ENCODE results near the gene FOXF2.

- no peak for TF ChIP-seq CTCF (IDR thresholded peaks at IDR 0.05)
- no peak for TF ChIP-seq POLR2AphosphoS5 (IDR thresholded peaks at IDR 0.05)
- TF ChIP-seq POLR2A (IDR thresholded peaks at IDR 0.05), result no peak
Observed at GRCh38 chr6:1388630-1389368, 577 bp upstream of the FOXF2 start.
